ENCODE results near the gene RPL10.

GRCh38 chrX:154404625-154405192, 6.5 kb downstream of the RPL10 start:
- no peak for TF ChIP-seq CTCF (IDR thresholded peaks at IDR 0.05)
- TF ChIP-seq POLR2A (IDR thresholded peaks at IDR 0.05): no peak

Measured in heart left ventricle (tissue), 13 donors.